ENCODE results near the gene FOXD1. TPM values are rescaled to one million over a fixed set of nuclear protein-coding genes. Genes with fewer than 3 reads are reported as not detected.

Gene FOXD1
- total and polyA plus RNA-seq, 9 of the 15 experiments (the other 6 are each of a cell fraction or from before 2014, with no cell fraction given) = 0.03 to 0.40 (median 0.10) TPM; not detected in 4

DNA sequence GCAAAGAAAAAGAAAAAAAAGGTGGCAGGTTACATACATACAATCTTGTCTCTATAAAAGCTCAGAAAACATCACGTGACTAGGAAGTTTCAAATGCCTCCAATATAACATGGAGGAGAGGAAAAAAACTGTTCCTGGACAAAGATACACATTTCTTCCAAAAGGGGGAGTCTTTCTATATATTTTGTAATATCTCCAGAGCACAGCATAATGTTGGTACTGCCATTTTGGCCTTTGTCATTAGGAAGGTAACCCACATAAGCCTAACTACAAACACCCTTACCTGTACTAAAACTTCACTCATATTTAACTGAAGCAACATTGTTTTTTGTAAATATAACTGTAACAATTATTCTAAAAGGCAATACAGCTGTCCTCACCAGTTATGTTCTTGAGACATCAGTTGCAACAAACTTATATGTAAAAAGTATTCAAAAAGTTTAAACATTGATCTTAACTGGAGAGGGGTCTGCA is 48.4 kb upstream of the FOXD1 start (continued):
- TF ChIP-seq ILK (tag; IDR thresholded peaks at IDR 0.05; ENCODE audit: borderline replicate concordance, low read depth) (no peak), ZNF133 (CRISPR knock-in tag; IDR thresholded peaks at IDR 0.05) (no peak), JUN (IDR thresholded peaks at IDR 0.05; ENCODE audit: borderline replicate concordance, low read depth, low read length) (no peak), JUN (CRISPR knock-in tag; IDR thresholded peaks at IDR 0.05; ENCODE audit: borderline replicate concordance) (no peak), ZEB2 (IDR thresholded peaks at IDR 0.05) (no peak; the same call in 1 of the 2 replicates), ZNF79 (CRISPR knock-in tag; IDR thresholded peaks at IDR 0.05; ENCODE audit: low read depth) (no peak), KHSRP (IDR thresholded peaks at IDR 0.05) (no peak), ZNF347 (CRISPR knock-in tag; IDR thresholded peaks at IDR 0.05; ENCODE audit: low read depth) (no peak)
- TF ChIP-seq, protein P1, sequence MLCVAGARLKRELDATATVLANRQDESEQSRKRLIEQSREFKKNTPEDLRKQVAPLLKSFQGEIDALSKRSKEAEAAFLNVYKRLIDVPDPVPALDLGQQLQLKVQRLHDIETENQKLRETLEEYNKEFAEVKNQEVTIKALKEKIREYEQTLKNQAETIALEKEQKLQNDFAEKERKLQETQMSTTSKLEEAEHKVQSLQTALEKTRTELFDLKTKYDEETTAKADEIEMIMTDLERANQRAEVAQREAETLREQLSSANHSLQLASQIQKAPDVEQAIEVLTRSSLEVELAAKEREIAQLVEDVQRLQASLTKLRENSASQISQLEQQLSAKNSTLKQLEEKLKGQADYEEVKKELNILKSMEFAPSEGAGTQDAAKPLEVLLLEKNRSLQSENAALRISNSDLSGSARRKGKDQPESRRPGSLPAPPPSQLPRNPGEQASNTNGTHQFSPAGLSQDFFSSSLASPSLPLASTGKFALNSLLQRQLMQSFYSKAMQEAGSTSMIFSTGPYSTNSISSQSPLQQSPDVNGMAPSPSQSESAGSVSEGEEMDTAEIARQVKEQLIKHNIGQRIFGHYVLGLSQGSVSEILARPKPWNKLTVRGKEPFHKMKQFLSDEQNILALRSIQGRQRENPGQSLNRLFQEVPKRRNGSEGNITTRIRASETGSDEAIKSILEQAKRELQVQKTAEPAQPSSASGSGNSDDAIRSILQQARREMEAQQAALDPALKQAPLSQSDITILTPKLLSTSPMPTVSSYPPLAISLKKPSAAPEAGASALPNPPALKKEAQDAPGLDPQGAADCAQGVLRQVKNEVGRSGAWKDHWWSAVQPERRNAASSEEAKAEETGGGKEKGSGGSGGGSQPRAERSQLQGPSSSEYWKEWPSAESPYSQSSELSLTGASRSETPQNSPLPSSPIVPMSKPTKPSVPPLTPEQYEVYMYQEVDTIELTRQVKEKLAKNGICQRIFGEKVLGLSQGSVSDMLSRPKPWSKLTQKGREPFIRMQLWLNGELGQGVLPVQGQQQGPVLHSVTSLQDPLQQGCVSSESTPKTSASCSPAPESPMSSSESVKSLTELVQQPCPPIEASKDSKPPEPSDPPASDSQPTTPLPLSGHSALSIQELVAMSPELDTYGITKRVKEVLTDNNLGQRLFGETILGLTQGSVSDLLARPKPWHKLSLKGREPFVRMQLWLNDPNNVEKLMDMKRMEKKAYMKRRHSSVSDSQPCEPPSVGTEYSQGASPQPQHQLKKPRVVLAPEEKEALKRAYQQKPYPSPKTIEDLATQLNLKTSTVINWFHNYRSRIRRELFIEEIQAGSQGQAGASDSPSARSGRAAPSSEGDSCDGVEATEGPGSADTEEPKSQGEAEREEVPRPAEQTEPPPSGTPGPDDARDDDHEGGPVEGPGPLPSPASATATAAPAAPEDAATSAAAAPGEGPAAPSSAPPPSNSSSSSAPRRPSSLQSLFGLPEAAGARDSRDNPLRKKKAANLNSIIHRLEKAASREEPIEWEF (CRISPR knock-in tag; IDR thresholded peaks at IDR 0.05) = no peak
- TF ChIP-seq, protein P2, sequence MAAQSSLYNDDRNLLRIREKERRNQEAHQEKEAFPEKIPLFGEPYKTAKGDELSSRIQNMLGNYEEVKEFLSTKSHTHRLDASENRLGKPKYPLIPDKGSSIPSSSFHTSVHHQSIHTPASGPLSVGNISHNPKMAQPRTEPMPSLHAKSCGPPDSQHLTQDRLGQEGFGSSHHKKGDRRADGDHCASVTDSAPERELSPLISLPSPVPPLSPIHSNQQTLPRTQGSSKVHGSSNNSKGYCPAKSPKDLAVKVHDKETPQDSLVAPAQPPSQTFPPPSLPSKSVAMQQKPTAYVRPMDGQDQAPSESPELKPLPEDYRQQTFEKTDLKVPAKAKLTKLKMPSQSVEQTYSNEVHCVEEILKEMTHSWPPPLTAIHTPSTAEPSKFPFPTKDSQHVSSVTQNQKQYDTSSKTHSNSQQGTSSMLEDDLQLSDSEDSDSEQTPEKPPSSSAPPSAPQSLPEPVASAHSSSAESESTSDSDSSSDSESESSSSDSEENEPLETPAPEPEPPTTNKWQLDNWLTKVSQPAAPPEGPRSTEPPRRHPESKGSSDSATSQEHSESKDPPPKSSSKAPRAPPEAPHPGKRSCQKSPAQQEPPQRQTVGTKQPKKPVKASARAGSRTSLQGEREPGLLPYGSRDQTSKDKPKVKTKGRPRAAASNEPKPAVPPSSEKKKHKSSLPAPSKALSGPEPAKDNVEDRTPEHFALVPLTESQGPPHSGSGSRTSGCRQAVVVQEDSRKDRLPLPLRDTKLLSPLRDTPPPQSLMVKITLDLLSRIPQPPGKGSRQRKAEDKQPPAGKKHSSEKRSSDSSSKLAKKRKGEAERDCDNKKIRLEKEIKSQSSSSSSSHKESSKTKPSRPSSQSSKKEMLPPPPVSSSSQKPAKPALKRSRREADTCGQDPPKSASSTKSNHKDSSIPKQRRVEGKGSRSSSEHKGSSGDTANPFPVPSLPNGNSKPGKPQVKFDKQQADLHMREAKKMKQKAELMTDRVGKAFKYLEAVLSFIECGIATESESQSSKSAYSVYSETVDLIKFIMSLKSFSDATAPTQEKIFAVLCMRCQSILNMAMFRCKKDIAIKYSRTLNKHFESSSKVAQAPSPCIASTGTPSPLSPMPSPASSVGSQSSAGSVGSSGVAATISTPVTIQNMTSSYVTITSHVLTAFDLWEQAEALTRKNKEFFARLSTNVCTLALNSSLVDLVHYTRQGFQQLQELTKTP (IDR thresholded peaks at IDR 0.05; ENCODE audit: low read depth in 1 of 2, partially characterized antibody in 2 of 2) = peak in 1 of 2 experiments; percentile 43
- TF ChIP-seq, protein P3, sequence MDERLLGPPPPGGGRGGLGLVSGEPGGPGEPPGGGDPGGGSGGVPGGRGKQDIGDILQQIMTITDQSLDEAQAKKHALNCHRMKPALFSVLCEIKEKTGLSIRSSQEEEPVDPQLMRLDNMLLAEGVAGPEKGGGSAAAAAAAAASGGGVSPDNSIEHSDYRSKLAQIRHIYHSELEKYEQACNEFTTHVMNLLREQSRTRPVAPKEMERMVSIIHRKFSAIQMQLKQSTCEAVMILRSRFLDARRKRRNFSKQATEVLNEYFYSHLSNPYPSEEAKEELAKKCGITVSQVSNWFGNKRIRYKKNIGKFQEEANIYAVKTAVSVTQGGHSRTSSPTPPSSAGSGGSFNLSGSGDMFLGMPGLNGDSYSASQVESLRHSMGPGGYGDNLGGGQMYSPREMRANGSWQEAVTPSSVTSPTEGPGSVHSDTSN (CRISPR knock-in tag; IDR thresholded peaks at IDR 0.05; ENCODE audit: low read depth) = no peak
- TF ChIP-seq, protein P3 (tag; conservative IDR thresholded peaks at IDR 0.05; ENCODE audit: low read depth) = no peak
- TF ChIP-seq, protein P4, sequence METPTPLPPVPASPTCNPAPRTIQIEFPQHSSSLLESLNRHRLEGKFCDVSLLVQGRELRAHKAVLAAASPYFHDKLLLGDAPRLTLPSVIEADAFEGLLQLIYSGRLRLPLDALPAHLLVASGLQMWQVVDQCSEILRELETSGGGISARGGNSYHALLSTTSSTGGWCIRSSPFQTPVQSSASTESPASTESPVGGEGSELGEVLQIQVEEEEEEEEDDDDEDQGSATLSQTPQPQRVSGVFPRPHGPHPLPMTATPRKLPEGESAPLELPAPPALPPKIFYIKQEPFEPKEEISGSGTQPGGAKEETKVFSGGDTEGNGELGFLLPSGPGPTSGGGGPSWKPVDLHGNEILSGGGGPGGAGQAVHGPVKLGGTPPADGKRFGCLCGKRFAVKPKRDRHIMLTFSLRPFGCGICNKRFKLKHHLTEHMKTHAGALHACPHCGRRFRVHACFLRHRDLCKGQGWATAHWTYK (CRISPR knock-in tag; IDR thresholded peaks at IDR 0.05) = no peak

All from K562 (cell line).